Measurements from ENCODE around the gene RIC8B. TPM values are rescaled to one million over a fixed set of nuclear protein-coding genes. Genes with fewer than 3 reads are reported as not detected.

RIC8B gene
- total and polyA plus RNA-seq, 2 of the 8 experiments (the other 6 are each of a cell fraction or from before 2014, with no cell fraction given): 8.2 to 25.3 TPM

DNA sequence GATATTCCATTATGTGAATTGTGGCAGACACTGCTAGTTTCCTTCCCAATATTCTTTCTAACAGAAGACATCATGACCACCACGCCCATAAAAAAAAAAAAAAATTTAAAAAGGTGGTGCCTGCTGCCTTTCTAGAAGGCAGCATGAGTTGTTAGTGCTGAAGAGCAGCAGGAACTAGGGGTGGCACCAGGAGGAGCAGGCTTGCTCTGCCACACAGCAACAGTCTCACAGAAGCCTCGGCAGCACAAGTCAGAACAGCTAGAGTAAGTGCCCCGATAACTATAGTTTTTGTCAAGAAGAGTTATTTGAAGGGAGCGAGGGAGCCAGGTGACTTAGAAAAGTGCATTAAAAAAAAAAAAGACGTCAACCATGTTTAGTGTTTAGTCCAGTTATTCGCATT lies 114.8 kb downstream of the RIC8B start:
- ChIA-PET POLR2A (ENCODE audit: partially characterized antibody) (no interaction called here), CTCF (ENCODE audit: partially characterized antibody) (no interaction called here)
- no peak overlapping the region for H2BK20ac ChIP-seq (ENCODE audit: low read length)
- H2BK15ac ChIP-seq (ENCODE audit: low read length): no peak overlapping the region
- no peak overlapping the region for H2AK5ac ChIP-seq (ENCODE audit: low read depth, low read length)
- H3K79me1 ChIP-seq (ENCODE audit: low read depth, low read length): no peaks in the 10 kb centered on the region
- peaks cover 2 to 32% (median 11%) of the 10 kb centered on the region in 4 experiments for H3K36me3 ChIP-seq (ENCODE audit: control insufficient read depth in 2 of 4, insufficient read depth in 4 of 4, low read length in 3 of 4)
- 92% methylated on average over 6 of the region's 6 CpGs; no CpG with 5 or more reads in 1 of the 2 experiments for WGBS, 2 experiments (ENCODE audit: extremely low coverage in 1 of 2, insufficient coverage in 1 of 2, insufficient read length in 1 of 2, insufficient replicate concordance in 2 of 2, low coverage in 1 of 2, low lambda C conversion rate in 2 of 2, missing lambda C conversion rate in 1 of 2)
- no peak overlapping the region for H4K5ac ChIP-seq (ENCODE audit: insufficient read length, low read depth, low read length)
- no peak overlapping the region for H2BK12ac ChIP-seq (ENCODE audit: low read depth, low read length)
- no peaks in the 10 kb centered on the region for H3K9me3 ChIP-seq (ENCODE audit: insufficient read depth in 2 of 2, low read depth in 1 of 2, low read length in 1 of 2)
- no peak overlapping the region for H3K4me2 ChIP-seq (ENCODE audit: insufficient read depth in 1 of 2, low read depth in 2 of 2, low read length in 2 of 2)
- H3K4ac ChIP-seq (replicated peaks; ENCODE audit: insufficient read length, low read depth, low read length): no peak overlapping the region
- H3K9ac ChIP-seq (replicated peaks in 1 of 4; ENCODE audit: extremely low read depth in 1 of 4, low read depth in 3 of 4, low read length in 3 of 4): no peak overlapping the region
- no peaks in the 10 kb centered on the region for H3K4me1 ChIP-seq (replicated peaks in 1 of 4; ENCODE audit: control insufficient read depth in 3 of 4, insufficient read depth in 4 of 4, low read length in 3 of 4)
- no peak overlapping the region for H4K8ac ChIP-seq (ENCODE audit: extremely low read depth, insufficient read depth, low read length)
- no peak overlapping the region for H3K27ac ChIP-seq (ENCODE audit: low read depth, low read length)
- no peak overlapping the region for H3K18ac ChIP-seq (ENCODE audit: extremely low read depth, low read length)
- H4K91ac ChIP-seq (replicated peaks; ENCODE audit: insufficient read length, low read length): no peak overlapping the region
- FAIRE-seq (no peak), DNase-seq (ENCODE audit: low read depth in 1 of 2, low spot score in 2 of 2) (no peak)
- H2BK5ac ChIP-seq (ENCODE audit: low read depth, low read length): no peak overlapping the region
- H2BK120ac ChIP-seq (replicated peaks; ENCODE audit: low read depth, low read length): no peak overlapping the region
- no peaks in the 10 kb centered on the region for H3K27me3 ChIP-seq (replicated peaks in 1 of 4; ENCODE audit: control insufficient read depth in 3 of 4, extremely low read depth in 1 of 4, insufficient read depth in 3 of 4, low read length in 3 of 4)
- no peaks in the 10 kb centered on the region for H4K20me1 ChIP-seq (replicated peaks in 1 of 2; ENCODE audit: control insufficient read depth in 1 of 2, insufficient read depth in 2 of 2, low read length in 2 of 2)
- H3K23ac ChIP-seq (ENCODE audit: insufficient read length): no peak overlapping the region
- no peak overlapping the region for H3K56ac ChIP-seq (replicated peaks; ENCODE audit: insufficient read length, low read depth, low read length)
- H3K14ac ChIP-seq (ENCODE audit: insufficient read length): no peak overlapping the region
- H2AFZ ChIP-seq (ENCODE audit: low read length): no peak overlapping the region
- H3K4me3 ChIP-seq (ENCODE audit: extremely low read depth in 1 of 4, insufficient read depth in 2 of 4, low read depth in 3 of 4, low read length in 4 of 4): no peak overlapping the region
- H3K79me2 ChIP-seq (ENCODE audit: control insufficient read depth in 1 of 2, insufficient read depth in 2 of 2, low read length in 2 of 2): no peaks in the 10 kb centered on the region
- no peaks in the 10 kb centered on the region for H3K23me2 ChIP-seq (ENCODE audit: low read depth, low read length)
- TF ChIP-seq CHD1 (IDR thresholded peaks at IDR 0.05; ENCODE audit: low read depth, low read length): no peak
- TF ChIP-seq RNF2 (IDR thresholded peaks at IDR 0.05; ENCODE audit: borderline replicate concordance, low read depth, low read length, missing control alignments, poor library complexity, severe bottlenecking): no peak
- TF ChIP-seq JUN (IDR thresholded peaks at IDR 0.05; ENCODE audit: low read depth, low read length): no peak
- TF ChIP-seq TEAD4 (IDR thresholded peaks at IDR 0.05; ENCODE audit: low read depth, low read length): no peak
- no peak for TF ChIP-seq KDM1A (IDR thresholded peaks at IDR 0.05; ENCODE audit: borderline replicate concordance, low read length)
- TF ChIP-seq GTF2F1 (IDR thresholded peaks at IDR 0.05; ENCODE audit: borderline replicate concordance, low read depth, low read length): no peak
- no peak for TF ChIP-seq MAFK (IDR thresholded peaks at IDR 0.05; ENCODE audit: low read depth, low read length)
- no peak for TF ChIP-seq CHD2 (IDR thresholded peaks at IDR 0.05; ENCODE audit: low read length)
- TF ChIP-seq ATF3 (IDR thresholded peaks at IDR 0.05; ENCODE audit: insufficient read depth, low read depth, low read length): no peak
- no peak for TF ChIP-seq POU5F1 (IDR thresholded peaks at IDR 0.05; ENCODE audit: low read depth, low read length)
- no peak for TF ChIP-seq BCL11A (IDR thresholded peaks at IDR 0.05; ENCODE audit: low read depth in 2 of 2, low read length in 2 of 2)
- no peak for TF ChIP-seq EGR1 (IDR thresholded peaks at IDR 0.05; ENCODE audit: borderline replicate concordance, low read depth, low read length)
